GM23338 (cell line): ENCODE results near the gene UBE2V1. TPM values are rescaled to one million over a fixed set of nuclear protein-coding genes. Genes with fewer than 3 reads are reported as not detected.
A peak's percentile ranks its signal among the peaks of the same experiment; 100 is the strongest.

Experiments used
- ATAC-seq: fragments of 200-7000 bp; cut with Tn5 transposase; 3 replicates; pipeline ENCODE4 v1.9.1; 2020
- DNase-seq: peaks from one replicate; pipeline ENCODE4 v3.0.0-alpha.2; 2015; ENCODE audit warnings: low spot score
- H2AFZ ChIP-seq: fragments of 200-600 bp; sonication (generic); 2 replicates; pipeline ENCODE4 v1.8.0; 2016; ENCODE audit warnings: antibody characterized with exemption, mild to moderate bottlenecking, moderate library complexity
- H3F3A ChIP-seq: fragments of 200-600 bp; sonication (generic); replicated peaks from 2 replicates; pipeline ENCODE4 v1.8.0; 2017; ENCODE audit warnings: antibody characterized with exemption, mixed run types, low read depth
- H3K27ac ChIP-seq: fragments of 200-600 bp; sonication (generic); 2 replicates; pipeline ENCODE4 v1.6.1; 2016; ENCODE audit warnings: low read depth
- H3K27me3 ChIP-seq: fragments of 200-600 bp; sonication (generic); 2 replicates; pipeline ENCODE4 v1.8.0; 2016; ENCODE audit warnings: mild to moderate bottlenecking, mixed run types, moderate library complexity; ENCODE audit not compliant: insufficient read depth
- H3K36me3 ChIP-seq: fragments of 200-600 bp; sonication (generic); 2 replicates; pipeline ENCODE4 v1.8.0; 2016; ENCODE audit warnings: mild to moderate bottlenecking; ENCODE audit not compliant: insufficient read depth
- H3K4me1 ChIP-seq: fragments of 200-600 bp; sonication (generic); 2 replicates; pipeline ENCODE4 v1.8.0; 2016; ENCODE audit warnings: mild to moderate bottlenecking, moderate library complexity; ENCODE audit not compliant: insufficient read depth
- H3K4me2 ChIP-seq: fragments of 200-600 bp; sonication (generic); 2 replicates; pipeline ENCODE4 v1.7.1; 2017; ENCODE audit warnings: mixed run types
- H3K4me3 ChIP-seq: fragments of 200-600 bp; sonication (generic); 2 replicates; pipeline ENCODE4 v1.6.1; 2016; ENCODE audit warnings: mixed run types
- H3K79me2 ChIP-seq: fragments of 200-600 bp; sonication (generic); replicated peaks from 2 replicates; pipeline ENCODE4 v1.8.0; 2017; ENCODE audit warnings: mild to moderate bottlenecking; ENCODE audit not compliant: insufficient read depth
- H3K9me2 ChIP-seq: fragments of 200-600 bp; sonication (generic); 2 replicates; pipeline ENCODE4 v1.8.0; 2017; ENCODE audit not compliant: insufficient read depth
- H4K20me1 ChIP-seq: fragments of 200-600 bp; sonication (generic); replicated peaks from 2 replicates; pipeline ENCODE4 v1.8.0; 2017; ENCODE audit warnings: mild to moderate bottlenecking; ENCODE audit not compliant: insufficient read depth
- H3K27ac Mint-ChIP-seq: 2 replicates; pipeline ENCODE4 v1.8.0; 2020; ENCODE audit warnings: inconsistent platforms, mild to moderate bottlenecking, moderate library complexity, mixed read lengths
- H3K27me3 Mint-ChIP-seq: 3 replicates; pipeline ENCODE4 v1.8.0; 2022; ENCODE audit warnings: low read depth, mild to moderate bottlenecking, moderate library complexity, mixed read lengths, inconsistent platforms; ENCODE audit not compliant: insufficient read depth, poor library complexity
- H3K36me3 Mint-ChIP-seq: 3 replicates; pipeline ENCODE4 v1.8.0; 2021; ENCODE audit warnings: low read depth, mild to moderate bottlenecking, inconsistent platforms, moderate library complexity, mixed read lengths
- H3K4me1 Mint-ChIP-seq: 3 replicates; pipeline ENCODE4 v1.8.0; 2020; ENCODE audit warnings: mild to moderate bottlenecking, inconsistent platforms, mixed read lengths
- H3K4me3 Mint-ChIP-seq: 3 replicates; pipeline ENCODE4 v1.8.0; 2021; ENCODE audit warnings: moderate library complexity, mild to moderate bottlenecking, inconsistent platforms, mixed read lengths
- H3K9me3 Mint-ChIP-seq: 3 replicates; pipeline ENCODE4 v1.8.0; 2020; ENCODE audit warnings: moderate library complexity, mild to moderate bottlenecking, inconsistent platforms, mixed read lengths
- EZH2 ChIP-seq: fragments of 200-600 bp; sonication (generic); IDR thresholded peaks from one replicate; pipeline ENCODE4 v1.8.0; 2017; ENCODE audit warnings: antibody characterized with exemption, mild to moderate bottlenecking, low read depth; ENCODE audit not compliant: unreplicated experiment
- POLR2AphosphoS5 ChIP-seq: IDR thresholded peaks from 2 replicates; pipeline ENCODE4 v1.6.1; 2016; ENCODE audit warnings: antibody characterized with exemption, low read depth
- REST ChIP-seq: IDR thresholded peaks from one replicate; pipeline ENCODE4 v1.6.1; 2018; ENCODE audit warnings: antibody characterized with exemption; ENCODE audit not compliant: unreplicated experiment
- ZNF462 ChIP-seq: fragments of 250-450 bp; sonication (Bioruptor Pico); IDR thresholded peaks from 2 replicates; pipeline ENCODE4 v1.5.0; 2020; ENCODE audit warnings: mild to moderate bottlenecking, moderate library complexity
- polyA plus RNA-seq: library from polyadenylated mRNA; unstranded; fragments of >200 nt; fragmentation: Nextera tagmentation; extraction: Ambion mirVana; gene quantifications from 2 replicates; pipeline ENCODE4 v1.2.1, GENCODE V29; 2016
- total RNA-seq: library from RNA; depleted of rRNA; stranded (reverse); fragments of >200 nt; shearing (Covaris generic); gene quantifications from 2 replicates; pipeline ENCODE4 v1.2.3, GENCODE V29; 2014
- TF ChIP-seq, protein P1 (sequence below): IDR thresholded peaks from 2 replicates; pipeline ENCODE4 v1.6.1; 2016; ENCODE audit warnings: antibody characterized with exemption

UBE2V1 gene
- total and polyA plus RNA-seq, 2 experiments from 2014 or later = 105 to 302 TPM

GRCh38 chr20:50057714-50058053 is 55.3 kb downstream of the UBE2V1 start (continued):
- TF ChIP-seq ZNF462 (CRISPR knock-in tag) (no peak), EZH2 (no peak), REST (no peak), POLR2AphosphoS5 (no peak)

DNA sequence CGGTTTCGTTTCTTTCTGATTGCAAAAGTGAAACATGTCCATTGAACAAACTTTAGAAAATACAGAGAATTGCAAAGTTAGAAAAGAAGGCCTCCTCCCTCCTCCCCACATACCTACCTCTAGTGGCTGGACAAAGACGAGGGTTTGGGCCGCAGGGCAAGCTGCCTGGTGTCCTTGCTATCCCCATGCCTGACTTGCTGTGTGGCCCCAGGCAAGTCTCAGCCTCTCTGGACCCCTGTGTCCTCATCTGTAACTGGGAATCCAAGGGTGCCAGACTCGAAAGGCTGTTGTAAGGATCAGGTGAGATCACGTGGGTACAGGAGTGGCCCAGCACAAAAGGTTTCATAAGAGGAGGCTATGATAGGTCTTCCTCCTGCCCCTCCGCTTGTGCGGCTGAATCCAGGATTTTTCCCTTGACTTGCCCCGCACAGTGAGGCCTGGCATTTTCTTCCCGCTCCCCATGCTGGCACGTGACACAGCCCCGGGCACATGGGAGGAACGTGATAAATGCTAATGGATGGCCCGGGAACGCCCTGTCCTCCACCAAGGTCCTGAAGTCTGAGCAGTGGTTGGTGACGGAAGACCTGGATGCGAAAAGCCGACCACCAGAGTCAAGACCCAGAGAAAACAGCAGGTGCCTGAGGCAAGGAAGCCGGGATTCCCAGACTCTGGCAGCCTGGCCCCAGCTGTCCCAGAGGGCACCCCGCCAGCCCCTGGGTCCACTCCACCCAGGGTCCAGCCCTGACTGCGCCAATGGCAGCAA is 55.8 kb downstream of the UBE2V1 start:
- Histone ChIP-seq H3K4me2 (no peak overlapping the region), H4K20me1 (no peaks in the 10 kb centered on the region), H3K4me3 (no peak overlapping the region), H3K79me2 (no peaks in the 10 kb centered on the region), H3K4me1 (peaks cover 5% of the 10 kb centered on the region; the same call in 1 of the 2 replicates), H3F3A (peaks cover 6% of the 10 kb centered on the region), H3K36me3 (no peaks in the 10 kb centered on the region), H2AFZ (peak overlapping the region; percentile 80), H3K27me3 (no peaks in the 10 kb centered on the region), H3K27ac (no peak overlapping the region), H3K9me2 (no peaks in the 10 kb centered on the region)
- TF ChIP-seq, protein P1, sequence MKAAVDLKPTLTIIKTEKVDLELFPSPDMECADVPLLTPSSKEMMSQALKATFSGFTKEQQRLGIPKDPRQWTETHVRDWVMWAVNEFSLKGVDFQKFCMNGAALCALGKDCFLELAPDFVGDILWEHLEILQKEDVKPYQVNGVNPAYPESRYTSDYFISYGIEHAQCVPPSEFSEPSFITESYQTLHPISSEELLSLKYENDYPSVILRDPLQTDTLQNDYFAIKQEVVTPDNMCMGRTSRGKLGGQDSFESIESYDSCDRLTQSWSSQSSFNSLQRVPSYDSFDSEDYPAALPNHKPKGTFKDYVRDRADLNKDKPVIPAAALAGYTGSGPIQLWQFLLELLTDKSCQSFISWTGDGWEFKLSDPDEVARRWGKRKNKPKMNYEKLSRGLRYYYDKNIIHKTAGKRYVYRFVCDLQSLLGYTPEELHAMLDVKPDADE = no peak
- DNase-seq (no peak), ATAC-seq (no peak)
- no peaks in the 10 kb centered on the region for H3K9me3 Mint-ChIP-seq
- H3K4me1 Mint-ChIP-seq = peaks cover 8% of the 10 kb centered on the region
- H3K36me3 Mint-ChIP-seq = no peaks in the 10 kb centered on the region
- no peak overlapping the region for H3K27ac Mint-ChIP-seq
- H3K27me3 Mint-ChIP-seq = peaks cover 6% of the 10 kb centered on the region
- no peak overlapping the region for H3K4me3 Mint-ChIP-seq
